Astrocyte of the cerebellum (primary cell): ENCODE measurements around the gene FADS3.

Source experiments
- DNase-seq: peaks from one replicate; pipeline ENCODE4 v3.0.0-alpha.2; 2011; ENCODE audit warnings: low read depth
- H3K4me3 ChIP-seq: 2 replicates; pipeline ENCODE4 v1.5.1; 2011; ENCODE audit warnings: mild to moderate bottlenecking, low read depth, low read length, moderate library complexity
- CTCF ChIP-seq: IDR thresholded peaks from 2 replicates; pipeline ENCODE4 v1.5.1; 2012; ENCODE audit warnings: low read length, low read depth, moderate library complexity, mild to moderate bottlenecking; ENCODE audit errors: missing control alignments
- in situ Hi-C: cut with HindIII; loops from 2 replicates; pipeline ENCODE4 v1.10.0; 2017; ENCODE audit warnings: low sequenced_read_pairs

The FADS3 gene

GRCh38 chr11:61910187-61911127 is 19.1 kb upstream of the FADS3 start:
- no peak overlapping the region for H3K4me3 ChIP-seq
- TF ChIP-seq CTCF = no peak
- in situ Hi-C loops = loop anchor here (5.0 kb wide), 1 partner anchor 162 kb away; no protein-coding TSS in a partner anchor
- no peak for DNase-seq

- no peak overlapping the region for H3K4me3 ChIP-seq
- TF ChIP-seq CTCF = no peak
- in situ Hi-C loops = no loop called here
- DNase-seq = no peak
Observed at GRCh38 chr11:61908730-61909316, 17.5 kb upstream of the FADS3 start.

- no peak for TF ChIP-seq CTCF
- in situ Hi-C loops = no loop called here
- H3K4me3 ChIP-seq = no peak overlapping the region
- DNase-seq = no peak
Observed at GRCh38 chr11:61907871-61908729, 16.8 kb upstream of the FADS3 start.

GRCh38 chr11:61907282-61907681 is 15.9 kb upstream of the FADS3 start:
- in situ Hi-C loops = no loop called here
- DNase-seq = no peak
- TF ChIP-seq CTCF = no peak
- H3K4me3 ChIP-seq = no peak overlapping the region

- H3K4me3 ChIP-seq = no peak overlapping the region
- in situ Hi-C loops = no loop called here
- no peak for DNase-seq
- TF ChIP-seq CTCF = no peak
Observed at GRCh38 chr11:61906522-61906909, 15.2 kb upstream of the FADS3 start.
